Endometrial microvascular endothelial cells (primary cell): ENCODE results near the gene GREB1L. TPM values are rescaled to one million over a fixed set of nuclear protein-coding genes. Genes with fewer than 3 reads are reported as not detected.
"Not testable (repeated sequence)": the region's sequence is repeated elsewhere in the genome, so short reads cannot be mapped to it uniquely, and the experiment has no call there.

Experiments
- in situ Hi-C: cut with HindIII; loops from 2 replicates; pipeline ENCODE4 v1.10.0; 2017; ENCODE audit warnings: low sequenced_read_pairs, low pct_unique_long_range_greater_than_20kb; ENCODE audit errors: inconsistent ontology term
- total RNA-seq: library from RNA; depleted of rRNA; stranded (reverse); fragments of >200 nt; gene quantifications from one replicate; pipeline ENCODE4 v1.2.3, GENCODE V29; 2015; ENCODE audit errors: inconsistent ontology term

GREB1L gene
- total RNA-seq, 1 donor from 2014 or later, result under 0.01 TPM

DNA sequence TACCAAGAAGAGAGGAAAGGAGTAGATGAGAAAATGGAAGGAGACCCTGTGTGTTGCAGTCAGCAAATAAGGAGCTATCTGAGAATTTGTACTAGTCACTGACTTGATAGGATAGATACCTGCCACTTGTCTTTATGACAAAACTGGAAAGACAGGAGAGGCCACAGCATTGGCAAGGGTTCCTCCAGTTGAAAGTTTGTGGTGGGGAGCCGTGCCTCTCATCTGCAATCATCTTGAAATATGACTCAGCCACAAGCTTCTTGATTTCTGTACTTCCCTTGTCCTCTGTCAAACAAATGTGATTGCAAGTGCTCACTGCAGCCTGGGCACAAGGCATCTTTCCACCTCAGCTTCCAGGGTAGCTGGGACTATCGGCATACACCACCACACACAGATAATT lies 99.1 kb downstream of the GREB1L start:
- in situ Hi-C loops, result no loop called here

DNA sequence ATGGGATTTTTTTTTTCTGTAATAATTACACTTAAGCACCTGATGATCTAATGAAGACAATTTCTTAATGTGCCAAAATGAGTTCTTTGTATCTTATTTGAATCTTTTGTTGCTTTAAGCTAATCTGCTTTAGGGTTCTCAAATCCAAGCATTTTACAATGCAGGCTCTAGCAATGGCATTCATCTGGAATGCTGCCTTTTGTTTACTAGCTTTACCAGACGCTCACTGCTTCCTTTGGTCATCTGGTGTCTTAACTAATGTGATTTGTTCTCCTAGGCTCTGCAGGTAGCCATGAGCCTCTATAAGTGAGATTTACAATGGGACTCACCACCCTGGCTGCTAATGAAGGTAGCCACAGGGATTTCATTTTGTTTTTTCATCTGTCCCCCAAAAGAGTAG lies 100.3 kb downstream of the GREB1L start:
- in situ Hi-C loops, result no loop called here

- in situ Hi-C loops, result no loop called here
These were observed 102.8 kb downstream of the GREB1L start for GRCh38 chr18:21344860-21345259.

- in situ Hi-C loops, result no loop called here
These were observed 103.8 kb downstream of the GREB1L start for GRCh38 chr18:21345840-21346239.

DNA sequence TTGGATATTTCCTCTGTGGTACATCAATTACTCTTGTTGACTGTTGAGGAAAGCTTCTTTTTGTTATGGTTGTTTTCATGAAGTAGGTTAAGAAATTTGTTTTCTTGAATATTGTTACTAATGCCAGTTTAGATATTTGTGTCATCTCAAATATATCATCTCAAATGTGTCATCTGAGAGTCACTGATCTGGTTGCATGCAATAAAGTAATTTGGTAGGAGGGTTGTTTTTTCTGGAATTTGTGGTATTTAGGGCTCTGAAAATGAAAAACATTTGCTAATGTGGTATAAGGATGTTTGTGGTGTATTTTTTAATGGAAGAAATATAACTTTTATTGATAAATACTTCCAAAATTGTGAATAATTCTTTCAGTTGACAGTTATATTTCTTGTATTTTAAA lies 117.7 kb downstream of the GREB1L start:
- in situ Hi-C loops, result no loop called here

DNA sequence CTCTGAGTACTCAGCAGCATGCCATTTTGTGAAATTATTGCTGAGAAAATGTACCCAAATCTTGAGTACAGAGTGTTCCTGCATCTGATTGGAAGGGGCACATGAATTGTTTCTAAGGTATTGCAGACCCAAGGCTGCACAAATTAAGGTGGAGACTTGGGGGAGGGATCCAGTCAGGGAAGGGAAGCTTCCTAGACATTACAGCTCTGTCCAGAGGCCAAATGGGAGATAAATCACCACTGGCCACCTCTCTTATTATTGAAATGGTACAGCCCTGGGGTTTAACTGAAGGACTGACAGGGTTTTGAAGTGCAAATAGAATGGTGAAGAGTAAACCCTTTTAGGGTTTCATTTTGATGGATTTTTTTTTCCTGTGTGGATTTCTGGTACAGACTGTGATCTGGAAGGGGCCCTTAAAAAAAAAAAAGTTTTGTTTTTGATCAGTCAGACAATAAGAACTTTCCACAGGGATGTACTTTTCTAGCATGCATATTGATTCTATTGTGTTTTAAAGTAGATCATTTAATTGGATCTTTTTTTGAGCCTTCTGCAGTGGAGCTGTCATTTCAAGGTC lies 119.4 kb downstream of the GREB1L start:
- in situ Hi-C loops, result no loop called here

DNA sequence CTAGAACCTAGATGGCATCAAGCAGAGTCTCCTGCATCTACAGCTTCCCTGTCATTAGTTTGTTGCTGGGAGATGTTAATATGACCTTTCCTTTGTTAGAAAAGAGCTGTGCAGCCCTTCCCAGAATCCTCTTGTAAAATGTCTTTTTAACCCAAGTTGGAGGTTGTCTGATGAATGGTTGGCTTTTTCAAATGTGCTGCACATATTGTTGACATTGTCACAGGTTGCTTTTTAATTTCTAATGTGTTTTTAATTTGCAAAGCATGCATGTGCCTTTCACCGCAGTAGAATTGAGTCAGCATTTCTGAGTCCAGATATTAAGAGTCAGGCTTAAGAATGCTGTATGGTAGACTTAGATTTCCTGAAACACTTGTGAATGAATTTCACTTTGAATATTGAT lies 120.8 kb downstream of the GREB1L start:
- in situ Hi-C loops, result no loop called here

DNA sequence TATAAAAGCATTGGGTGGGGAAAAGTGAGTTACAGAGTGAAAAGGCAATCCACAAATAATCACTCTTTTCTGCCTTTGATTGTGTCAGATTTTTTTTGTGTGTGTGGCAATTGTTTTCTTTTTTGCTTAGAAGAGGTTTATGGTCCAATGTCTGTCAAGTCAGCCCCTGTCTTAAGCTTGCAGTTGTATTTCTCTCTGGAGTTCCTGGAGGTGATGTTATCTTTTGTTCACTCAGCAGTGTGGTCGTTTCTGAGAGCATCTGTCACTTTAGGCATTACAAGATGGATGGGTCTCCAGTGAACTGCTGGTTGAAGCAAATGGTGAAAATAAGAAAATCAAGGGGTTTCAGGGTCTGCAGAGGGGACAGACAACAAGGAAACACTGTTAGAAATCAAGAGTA lies 121.3 kb downstream of the GREB1L start:
- in situ Hi-C loops, result no loop called here

- in situ Hi-C loops, result no loop called here
These were observed 122.4 kb downstream of the GREB1L start for GRCh38 chr18:21364471-21364870.

DNA sequence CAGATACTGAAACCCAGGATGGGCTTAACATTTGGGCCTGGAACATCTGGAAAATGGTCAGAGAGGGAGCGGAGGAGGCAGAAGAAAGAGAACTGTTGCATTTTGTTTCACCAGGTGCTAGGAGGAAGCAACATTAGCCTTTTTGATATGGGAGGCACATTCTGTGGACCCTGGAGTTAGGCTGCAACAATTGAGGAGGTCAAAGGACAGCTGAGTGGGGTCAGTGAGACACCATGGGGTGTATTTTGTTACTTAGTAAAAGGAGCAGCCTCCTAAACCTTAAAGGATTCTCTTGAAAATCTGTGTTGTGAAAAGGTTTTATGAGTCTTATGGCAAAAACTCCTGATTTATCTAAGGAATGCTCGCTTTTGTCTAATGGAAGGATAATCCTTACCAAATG lies 124.9 kb downstream of the GREB1L start:
- in situ Hi-C loops, result no loop called here

DNA sequence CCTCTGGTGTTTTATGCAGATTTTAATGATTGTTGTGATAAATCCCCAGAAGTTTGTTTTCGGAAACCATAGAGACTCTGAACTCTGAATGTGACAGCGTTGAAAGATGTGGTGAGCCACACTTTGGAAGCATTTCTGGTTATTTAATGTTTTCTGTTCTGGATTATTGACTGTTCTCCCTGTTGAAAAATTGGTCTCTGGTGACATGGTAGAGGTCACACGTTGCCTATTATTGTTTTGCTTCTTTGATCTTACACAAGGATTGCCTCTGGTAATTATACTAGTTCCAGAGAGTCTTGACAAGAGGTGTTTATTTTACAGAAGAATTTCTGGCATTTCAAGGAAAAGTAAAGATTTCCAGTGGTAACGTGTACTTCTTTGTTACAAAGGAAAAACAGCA lies 127.1 kb downstream of the GREB1L start:
- in situ Hi-C loops, result no loop called here

GRCh38 chr18:21369597-21369996 lies 127.6 kb downstream of the GREB1L start:
- in situ Hi-C loops, result not testable (repeated sequence)

GRCh38 chr18:21383031-21383430 lies 141.0 kb downstream of the GREB1L start:
- in situ Hi-C loops, result no loop called here

- in situ Hi-C loops, result no loop called here
These were observed 144.7 kb downstream of the GREB1L start for GRCh38 chr18:21386523-21387240.

DNA sequence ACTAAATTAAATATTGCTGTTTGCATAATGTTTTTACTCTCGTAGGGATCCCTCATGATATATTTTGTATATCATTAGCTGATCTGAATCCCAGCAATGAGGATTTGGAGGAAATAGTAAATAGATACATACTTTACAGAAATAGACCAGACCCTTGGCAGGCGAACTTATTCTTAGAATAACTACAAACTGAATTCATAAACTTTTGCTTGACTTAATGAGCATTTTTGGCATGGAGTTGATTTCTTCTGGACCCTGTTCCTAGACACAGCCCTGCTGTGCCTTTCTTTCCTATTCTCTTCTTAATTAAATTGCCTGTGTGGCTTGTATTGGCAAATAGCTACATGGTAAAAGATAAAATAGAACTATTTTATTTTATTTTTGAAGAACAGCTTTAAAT lies 145.9 kb downstream of the GREB1L start:
- in situ Hi-C loops, result no loop called here

- in situ Hi-C loops, result no loop called here
These were observed 147.3 kb downstream of the GREB1L start for GRCh38 chr18:21389283-21389682.

DNA sequence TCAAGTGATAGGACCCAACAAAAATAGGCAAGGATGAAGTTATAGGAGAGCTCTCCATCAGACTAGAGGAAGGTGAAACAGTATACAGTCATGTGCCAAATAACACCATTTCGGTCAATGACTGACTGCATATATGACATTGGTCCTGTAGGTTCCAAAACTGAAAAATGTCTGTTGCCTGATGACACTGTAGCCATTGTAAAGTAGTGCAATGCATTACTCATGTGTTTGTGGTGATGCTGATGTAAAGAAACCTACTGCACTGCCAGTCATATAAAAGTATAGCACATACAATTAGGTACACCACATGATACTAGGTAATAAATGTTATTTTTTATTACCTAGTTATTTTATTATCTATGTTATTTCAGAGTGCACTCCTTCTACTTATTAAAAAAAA lies 147.9 kb downstream of the GREB1L start:
- in situ Hi-C loops, result no loop called here

DNA sequence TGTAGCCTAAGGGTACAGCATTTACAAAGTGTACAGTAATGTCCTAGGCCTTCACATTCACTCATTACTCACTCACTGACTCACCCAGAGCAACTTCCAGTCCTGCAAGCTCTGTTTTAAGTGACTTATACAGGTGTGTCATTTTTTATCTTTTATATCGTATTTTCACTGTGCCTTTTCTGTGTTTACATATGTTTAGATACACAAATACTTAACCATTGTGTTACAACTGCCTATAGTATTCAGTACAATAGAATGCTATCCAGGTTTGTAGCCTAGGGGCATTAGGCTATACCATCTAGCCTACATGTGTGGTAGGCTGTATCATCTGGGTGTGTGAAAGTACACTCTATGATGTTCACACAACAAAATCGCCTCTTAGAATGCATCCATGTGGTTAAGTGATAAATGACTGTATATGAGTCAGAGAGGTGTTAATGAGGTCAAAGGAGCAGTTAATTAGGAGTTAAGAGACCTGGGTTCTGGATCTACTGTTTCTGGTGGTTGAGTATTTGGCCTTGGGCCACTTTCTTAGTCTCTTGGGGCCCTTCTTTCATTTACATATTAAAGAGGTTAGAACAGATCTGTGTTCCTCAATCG lies 149.1 kb downstream of the GREB1L start:
- in situ Hi-C loops, result no loop called here

GRCh38 chr18:21393986-21394385 lies 152.0 kb downstream of the GREB1L start:
- in situ Hi-C loops, result no loop called here

- in situ Hi-C loops, result no loop called here
These were observed 156.1 kb downstream of the GREB1L start for GRCh38 chr18:21398121-21398520.
